HG03354 (cell line): ENCODE measurements around the gene ENPP3.

Experiments
- ATAC-seq: cut with Tn5 transposase; IDR thresholded peaks from one replicate; pipeline ENCODE4 v1.9.1; 2021; ENCODE audit warnings: mild to moderate bottlenecking; ENCODE audit not compliant: unreplicated experiment, poor library complexity, severe bottlenecking

ENPP3 gene

DNA sequence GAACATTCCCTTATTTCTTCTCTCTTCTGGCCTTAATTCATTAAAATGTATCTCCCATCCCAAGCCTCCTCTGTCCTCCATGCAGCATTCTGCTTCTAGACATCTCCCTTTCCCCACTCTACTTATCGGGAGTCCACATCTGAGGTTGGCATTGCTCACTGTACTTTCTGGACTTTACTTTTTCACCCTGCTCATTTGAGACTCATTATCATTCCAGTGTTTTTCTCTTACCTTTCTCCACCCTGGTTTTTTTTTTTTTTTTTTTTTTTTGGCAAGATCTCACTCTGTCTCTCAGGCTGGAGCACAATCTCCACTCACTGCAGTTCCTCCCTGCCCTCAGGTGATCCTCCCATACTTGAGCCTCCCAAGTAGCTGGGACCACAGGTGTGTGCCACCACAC lies 4.5 kb downstream of the ENPP3 start:
- ATAC-seq = no peak

DNA sequence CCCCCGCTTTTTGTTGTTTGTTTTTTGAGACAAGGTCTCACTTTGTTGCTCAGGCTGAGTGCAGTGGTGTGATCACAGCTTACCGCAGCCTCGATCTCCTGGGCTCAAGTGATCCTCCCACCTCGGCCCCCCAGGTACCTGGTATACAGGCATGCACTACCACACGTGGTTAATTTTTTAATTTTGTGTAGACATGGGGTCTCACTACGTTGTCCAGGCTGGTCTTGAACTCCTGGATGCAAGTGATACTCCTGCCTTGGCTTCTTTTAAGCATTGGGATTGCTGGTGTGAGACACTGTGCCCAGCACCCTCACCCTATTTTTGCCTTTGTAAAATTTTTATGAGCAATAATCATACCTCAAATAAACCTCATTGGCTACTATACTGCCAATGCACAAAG lies 5.5 kb downstream of the ENPP3 start:
- no peak for ATAC-seq

DNA sequence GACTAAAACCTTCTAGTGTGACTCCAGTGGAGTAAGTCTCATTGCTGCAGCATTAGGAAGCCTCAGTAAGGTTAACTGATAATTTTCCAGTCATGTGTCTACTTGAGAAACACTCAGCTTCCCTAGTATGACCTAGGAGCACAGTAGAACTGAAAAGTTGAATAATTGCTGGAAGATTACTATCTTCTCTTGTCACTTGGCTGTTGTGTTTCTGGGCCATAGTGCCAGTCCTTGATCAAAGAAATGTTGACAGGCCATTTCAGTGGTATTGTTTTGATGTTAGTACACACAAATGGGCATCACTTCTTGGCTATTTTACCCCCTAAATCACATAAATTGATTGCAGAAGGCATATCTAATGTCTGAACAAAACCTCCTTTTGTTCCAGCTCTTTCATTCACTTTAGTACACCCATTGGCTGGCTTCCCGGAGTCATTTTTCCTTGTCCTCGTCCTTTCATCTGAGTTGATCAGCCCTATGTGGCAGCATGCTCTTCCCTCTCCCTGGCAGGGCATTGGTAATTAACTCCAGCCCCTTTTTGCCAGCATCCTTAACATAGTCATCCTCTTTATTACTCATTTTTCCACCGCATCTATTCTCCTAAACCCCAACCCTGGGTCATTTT lies 6.0 kb downstream of the ENPP3 start:
- no peak for ATAC-seq

DNA sequence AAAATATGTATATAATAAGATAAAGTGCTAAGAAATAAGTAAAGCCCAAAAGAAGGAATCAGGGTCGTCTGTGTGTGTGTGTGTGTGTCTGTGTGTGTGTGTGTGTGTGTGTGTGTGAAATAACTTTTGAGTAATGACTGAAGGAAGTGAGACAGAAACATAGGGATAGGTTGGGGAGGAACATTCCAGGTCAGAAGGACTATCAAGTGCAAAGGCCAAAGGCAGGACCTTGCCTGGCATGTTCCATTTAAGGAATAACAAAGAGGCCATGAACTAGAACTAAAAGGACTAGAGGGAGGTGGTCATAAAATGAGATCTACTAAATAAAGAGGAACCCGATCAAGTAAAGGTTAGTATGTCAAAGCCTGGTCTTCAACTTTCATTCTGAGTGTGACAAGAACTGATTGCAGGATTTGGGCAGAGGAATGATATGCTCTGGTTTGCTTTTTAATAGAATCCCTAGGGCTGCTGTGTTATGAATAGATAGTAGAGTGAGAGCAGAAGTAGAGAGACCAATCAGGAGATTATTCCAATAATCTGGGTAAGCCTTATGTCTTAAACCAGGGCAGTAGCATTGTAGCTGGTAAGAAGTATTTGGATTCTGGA lies 6.9 kb downstream of the ENPP3 start:
- ATAC-seq = no peak

DNA sequence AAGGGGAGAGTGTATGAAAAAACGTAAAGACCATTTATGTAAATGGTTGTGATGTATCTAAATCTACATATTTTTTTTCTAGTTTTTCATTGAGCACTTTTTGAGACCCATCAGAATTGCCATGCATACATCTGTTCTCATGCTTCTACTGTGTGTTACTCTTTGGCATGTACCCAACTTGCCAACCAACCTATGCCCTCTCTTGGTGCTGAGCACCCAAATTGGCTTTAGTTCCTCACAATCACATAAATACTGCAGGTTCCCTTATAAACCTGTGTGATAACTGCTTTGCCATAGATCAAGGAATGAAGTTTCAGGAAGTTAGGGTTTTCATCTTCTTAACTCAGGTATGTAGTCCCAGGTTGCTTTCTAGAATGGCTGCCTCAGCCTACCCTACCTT lies 7.8 kb downstream of the ENPP3 start:
- no peak for ATAC-seq

DNA sequence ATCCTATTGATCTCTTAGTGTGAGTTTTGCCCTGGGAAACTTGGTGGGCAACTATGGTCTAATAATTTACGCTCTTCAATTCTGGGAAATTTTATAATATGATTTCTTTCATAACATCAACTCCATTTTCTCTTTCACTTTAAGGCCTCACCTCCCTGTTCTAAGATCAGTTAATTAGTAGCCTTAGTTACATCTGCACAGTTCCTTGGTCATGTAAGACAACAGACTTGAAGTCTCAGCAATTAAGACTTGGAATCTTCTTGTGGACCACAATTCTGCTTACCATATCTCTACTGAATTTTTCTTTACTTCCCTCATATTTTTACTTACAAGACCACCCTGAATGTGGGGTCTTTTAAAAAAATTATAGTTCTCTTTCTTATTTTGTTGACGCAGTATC lies 8.7 kb downstream of the ENPP3 start:
- ATAC-seq = no peak

DNA sequence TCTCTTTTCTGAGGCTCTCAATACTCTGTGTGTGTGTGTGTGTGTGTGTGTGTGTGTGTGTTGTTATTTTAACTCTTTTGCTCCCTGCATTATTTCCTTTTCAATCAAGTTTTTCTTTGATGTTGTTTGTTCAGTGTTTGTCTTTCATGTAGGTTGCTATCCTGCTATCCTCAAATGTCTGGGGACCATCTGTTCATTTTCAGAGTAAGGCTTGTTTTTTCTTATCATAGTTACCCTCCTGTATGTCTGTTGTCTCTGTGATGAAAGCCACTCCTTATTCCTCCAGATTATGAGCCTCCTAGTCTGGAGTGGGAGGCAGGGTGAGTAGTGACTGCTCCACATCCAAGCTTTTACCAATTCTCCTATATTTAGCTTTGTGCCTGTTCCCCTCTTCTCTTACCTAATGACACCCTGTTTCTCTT lies 9.2 kb downstream of the ENPP3 start:
- ATAC-seq = no peak

DNA sequence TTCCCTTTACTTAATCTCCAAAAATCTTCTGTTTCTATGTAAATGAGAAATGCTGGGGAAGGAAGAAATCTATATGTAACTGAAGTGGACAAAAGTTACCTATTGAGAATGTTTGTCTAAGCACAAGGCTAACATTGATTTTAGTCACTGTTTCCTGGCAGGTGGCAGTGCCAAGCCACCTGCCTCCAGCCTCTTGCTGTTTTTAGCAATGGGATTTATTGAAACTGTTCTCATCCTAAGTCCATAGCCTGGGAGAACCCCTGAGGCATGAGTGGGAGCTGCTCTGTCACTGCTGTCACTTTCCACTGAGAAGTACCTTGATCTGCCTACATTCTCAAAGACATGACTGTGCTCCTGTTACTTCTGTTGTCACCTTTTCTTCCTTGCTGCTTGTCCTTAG lies 14.7 kb downstream of the ENPP3 start:
- ATAC-seq = no peak

DNA sequence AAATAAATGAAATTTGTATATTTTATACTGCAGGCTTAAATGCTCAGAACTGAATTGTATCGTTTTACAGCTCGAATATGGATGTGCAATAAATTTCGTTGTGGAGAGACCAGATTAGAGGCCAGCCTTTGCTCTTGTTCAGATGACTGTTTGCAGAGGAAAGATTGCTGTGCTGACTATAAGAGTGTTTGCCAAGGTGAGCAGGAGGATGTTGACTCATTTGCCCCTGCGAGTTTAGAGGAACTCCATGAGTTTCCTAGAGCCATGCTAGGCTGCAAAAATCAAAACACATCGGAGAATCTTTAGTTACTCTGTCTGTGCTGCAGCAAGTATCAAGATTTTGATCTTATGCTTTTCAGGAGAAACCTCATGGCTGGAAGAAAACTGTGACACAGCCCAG lies 15.4 kb downstream of the ENPP3 start:
- no peak for ATAC-seq

DNA sequence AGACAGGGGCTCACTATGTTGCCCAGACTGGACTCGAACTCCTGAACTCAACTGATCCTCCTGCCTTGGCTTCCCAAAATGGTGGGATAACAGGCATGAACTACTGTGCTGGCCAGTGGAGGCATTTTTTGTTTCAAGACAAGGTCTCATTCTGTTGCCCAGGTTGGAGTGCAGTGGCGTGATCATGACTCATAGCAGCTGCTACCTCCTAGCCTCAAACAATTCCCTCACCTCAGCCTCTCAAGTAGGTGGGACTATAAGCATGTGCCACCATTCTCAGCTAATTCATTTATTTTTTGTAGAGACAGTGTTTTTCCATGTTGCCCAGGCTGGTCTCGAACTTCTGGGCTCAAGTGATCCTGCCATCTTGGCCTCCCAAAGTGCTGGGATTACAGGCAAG lies 17.2 kb downstream of the ENPP3 start:
- ATAC-seq = no peak

DNA sequence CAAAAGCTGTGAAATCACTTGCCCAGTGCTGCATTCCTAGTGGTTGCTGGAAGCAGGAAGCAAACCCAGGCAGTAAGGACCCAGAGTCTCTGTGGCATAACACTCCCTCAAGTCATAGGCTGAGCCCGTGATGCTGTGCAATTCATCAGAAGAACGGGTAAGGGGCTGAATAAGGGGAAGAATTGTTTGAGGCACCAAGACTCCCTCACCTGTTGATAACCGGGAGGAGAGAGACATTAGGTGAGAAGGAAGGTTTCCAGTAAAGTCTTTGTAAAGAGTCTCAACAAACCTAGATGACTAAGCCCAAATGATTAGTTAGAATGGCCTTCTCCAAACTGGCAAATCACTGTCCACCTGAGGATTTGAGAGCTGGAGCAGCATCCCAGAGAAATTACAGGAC lies 18.3 kb downstream of the ENPP3 start:
- no peak for ATAC-seq

DNA sequence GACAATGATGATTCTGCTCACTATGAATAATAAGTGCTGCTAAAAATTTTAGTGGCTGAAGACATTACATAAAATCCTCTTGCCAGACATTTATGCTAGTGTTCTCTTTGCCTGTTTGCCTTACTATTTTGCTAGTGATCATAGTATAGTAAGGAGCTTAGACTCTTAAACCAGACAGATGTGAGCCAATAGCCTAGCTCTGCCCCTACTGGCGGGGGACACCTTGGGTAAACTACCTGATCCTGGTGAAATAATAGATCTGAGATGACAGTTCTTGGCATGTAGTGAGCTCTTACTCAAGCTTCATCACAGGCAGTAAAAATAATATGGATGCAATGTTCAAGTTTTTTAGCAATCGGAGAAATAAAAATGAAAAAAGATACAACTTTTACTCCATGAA lies 18.8 kb downstream of the ENPP3 start:
- no peak for ATAC-seq

DNA sequence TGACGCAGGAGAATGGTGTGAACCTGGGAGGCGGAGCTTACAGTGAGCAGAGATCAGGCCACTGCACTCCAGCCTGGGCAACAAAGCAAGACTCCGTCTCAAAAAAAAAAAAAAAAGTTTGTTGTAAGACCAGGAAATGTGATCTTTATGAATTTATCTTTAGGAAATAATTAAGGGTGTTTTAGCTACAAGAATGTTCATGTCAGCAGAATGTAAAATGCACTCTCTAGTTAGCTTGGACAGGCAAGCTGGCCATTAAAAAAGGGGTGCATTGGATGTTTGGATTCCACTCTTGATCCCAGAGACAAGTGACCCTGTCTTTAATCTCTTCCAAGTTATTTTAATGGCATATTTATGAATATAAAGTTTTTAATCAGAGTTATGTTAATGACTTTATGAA lies 19.6 kb downstream of the ENPP3 start:
- no peak for ATAC-seq

DNA sequence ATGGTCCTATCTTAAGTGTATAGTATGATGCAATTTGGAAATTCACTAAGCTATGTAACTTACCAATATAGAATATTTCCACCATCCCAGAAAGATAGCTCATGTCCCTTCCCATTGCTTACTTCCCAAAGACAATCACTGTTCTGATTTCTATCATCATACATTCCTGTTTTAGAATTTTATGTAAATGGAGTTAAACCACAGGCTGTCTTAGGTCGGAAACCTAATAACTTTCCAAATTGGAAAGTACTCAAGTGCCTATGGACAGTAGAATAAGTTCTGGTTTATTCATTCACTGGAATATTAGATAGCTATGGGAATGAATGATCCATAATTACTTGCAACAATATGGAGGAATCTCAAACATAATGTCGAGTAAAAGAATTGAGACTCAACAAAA lies 20.1 kb downstream of the ENPP3 start:
- ATAC-seq = no peak

DNA sequence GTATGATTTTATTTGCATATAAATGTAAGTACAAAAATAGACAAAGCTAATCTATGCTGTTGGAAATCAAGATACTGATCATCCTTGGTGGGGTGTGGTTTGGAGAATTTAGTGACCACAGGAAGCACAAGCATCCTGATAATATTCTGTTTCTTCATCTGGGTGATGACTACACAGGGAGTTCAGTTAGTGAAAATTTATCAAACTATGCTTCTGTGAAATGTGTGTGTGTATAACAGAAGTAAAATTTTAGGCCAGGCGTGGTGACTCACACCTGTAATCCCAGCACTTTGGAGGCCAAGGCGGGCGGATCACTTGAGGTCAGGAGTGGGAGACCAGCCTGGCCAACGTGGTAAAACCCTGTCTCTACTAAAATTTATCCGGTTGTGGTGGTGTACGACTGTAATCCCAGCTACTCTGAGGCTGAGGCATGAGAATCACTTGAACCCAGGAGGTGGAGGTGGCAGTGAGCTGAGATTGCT lies 20.6 kb downstream of the ENPP3 start:
- ATAC-seq = no peak

DNA sequence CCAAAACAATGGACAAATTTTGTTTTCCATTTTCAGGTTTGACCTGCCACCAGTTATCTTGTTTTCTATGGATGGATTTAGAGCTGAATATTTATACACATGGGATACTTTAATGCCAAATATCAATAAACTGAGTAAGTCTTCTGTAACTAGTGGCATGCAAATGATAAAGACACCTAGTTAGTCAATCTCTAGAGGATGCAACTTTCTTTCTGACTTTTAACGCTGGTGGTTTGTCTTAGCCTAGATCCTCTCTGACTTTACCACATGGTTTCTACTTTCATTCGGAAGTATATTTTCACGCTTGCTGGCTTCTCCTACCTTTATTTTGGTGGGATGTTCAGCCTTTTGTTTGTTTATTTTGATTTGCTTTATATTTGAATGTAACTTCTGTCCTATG lies 21.2 kb downstream of the ENPP3 start:
- no peak for ATAC-seq

DNA sequence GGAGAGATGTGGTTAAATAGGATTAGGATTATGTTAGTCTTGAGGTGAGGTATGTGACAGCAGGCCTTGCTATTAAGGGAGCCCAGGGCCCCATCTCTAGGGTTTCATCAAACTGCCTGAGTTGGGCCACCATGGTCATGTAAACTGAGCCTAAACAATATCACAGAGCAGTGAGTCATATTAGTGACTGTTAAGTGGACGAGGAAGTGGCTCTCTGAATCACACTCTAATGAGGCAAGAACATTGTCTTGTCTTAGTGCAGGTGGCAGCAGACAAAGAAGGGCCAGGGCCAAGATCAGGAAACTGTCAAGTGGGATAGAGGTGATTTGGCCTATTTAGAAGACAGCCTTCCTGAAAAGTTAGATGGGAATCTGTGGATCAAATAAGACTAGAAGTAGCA lies 23.1 kb downstream of the ENPP3 start:
- ATAC-seq = no peak

DNA sequence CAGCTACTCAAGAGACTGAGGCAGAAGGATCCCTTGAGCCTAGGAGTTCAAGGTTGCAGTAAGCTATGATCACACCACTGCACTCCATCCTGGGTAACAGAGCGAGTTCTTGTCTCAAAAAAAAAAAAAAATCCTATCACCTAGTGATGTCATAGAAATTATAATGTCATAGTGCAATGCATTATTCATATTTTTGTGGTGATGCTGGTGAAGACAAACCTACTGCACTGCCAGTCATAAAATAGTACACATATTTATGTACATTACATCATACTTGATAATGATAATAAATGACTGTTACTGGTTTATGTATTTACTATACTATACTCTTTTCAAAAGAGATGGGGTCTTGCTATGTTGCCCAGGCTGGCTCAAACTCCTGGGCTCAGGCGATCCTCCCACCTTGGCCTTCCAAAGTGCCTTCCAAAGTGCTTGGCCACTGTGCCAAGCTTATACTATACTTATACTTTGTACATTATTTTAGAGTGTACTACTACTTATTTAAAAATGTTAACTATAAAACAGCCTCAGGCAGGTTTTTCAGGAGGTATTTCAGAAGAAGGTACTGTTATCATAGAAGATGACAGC lies 26.6 kb downstream of the ENPP3 start:
- ATAC-seq = no peak

DNA sequence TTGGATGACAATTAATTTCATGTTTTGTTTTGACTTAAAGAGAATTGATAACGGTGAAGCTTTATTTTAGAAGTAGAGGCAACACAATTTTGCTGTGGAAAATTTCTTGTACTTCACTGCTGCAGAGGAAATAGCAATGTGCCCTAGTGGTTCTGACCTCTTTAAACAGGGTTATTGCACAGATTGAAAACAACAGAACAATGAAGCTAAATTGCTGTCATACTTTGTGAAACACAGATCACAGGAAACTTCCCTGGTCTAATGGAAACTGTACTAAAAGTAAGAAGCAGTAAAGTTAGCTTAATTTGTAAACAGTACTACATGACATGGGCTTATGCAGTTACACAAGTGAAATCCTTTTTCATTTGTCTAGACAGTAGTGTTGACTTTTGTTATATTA lies 32.8 kb downstream of the ENPP3 start:
- no peak for ATAC-seq

DNA sequence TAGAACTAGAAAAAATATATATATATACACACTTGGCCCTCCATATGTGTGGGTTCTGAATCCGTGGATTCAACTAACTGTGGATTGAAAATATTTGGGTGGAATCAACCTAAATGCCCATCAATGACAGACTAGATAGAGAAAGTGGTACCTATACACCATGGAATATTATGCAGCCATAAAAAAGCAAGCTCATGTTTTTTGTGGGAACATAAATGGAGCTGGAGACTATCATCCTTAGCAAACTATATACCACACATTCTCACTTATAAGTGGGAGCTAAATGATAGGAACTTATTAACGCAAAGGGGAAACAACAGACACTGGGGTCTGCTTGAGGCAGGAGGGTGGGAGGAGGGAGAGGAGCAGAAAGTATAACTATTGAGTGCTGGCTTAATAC lies 36.1 kb downstream of the ENPP3 start:
- ATAC-seq = no peak

DNA sequence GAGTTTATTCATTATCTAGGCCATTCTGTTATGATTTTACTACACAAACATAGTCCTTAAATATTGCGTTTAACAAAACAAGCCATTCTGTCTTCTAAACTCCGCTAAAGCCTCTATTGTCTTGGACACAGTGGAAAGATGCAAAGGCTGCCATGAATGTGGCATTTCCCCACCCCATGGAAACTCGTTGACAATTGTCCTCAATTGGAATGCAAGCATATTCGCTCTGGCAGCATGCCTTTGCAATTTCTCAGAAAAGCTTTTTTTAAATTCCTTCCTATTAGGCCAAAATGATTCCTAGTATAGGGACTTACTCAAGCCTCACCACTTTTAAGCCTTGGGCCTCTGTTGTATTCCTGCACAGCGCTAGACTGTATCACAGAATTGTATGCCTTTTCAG lies 41.3 kb downstream of the ENPP3 start:
- ATAC-seq = no peak

DNA sequence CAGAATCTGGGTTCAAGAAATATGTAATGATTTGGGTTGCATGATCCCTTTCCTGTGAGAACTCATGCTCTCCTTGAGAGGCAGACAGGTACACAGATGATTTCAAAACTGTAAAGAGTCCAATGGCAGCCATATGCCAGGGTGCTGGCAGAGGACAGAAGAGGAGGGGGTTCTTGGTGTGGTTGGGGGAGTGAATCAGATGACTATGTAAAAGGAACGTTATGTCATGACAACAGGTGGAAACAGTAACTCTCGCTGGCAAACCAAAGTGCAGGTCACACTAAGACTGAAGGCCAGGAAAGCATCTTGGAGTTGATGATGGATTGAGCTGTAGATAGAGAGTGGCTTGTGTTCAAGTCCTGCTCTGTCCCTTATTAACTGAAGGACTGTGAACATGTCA lies 43.8 kb downstream of the ENPP3 start:
- no peak for ATAC-seq
